HepG2 (cell line): ENCODE data around the gene LSM14B. TPM values are rescaled to one million over a fixed set of nuclear protein-coding genes. Genes with fewer than 3 reads are reported as not detected.

Source experiments
- CCDC6 ChIP-seq: sonication (generic); formaldehyde crosslinking; IDR thresholded peaks from 2 replicates; pipeline ENCODE4 v1.8.1; 2022; ENCODE audit warnings: mild to moderate bottlenecking, missing genetic modification reagents, moderate library complexity
- ELF3 ChIP-seq: IDR thresholded peaks from 2 replicates; pipeline ENCODE4 v1.6.1; 2016; ENCODE audit warnings: missing genetic modification reagents, missing compliant biosample characterization
- HNRNPLL ChIP-seq: fragments of 200-400 bp; formaldehyde crosslinking; IDR thresholded peaks from 2 replicates; pipeline ENCODE4 v1.6.1; 2017; ENCODE audit warnings: mild to moderate bottlenecking, low read depth, low read length; ENCODE audit not compliant: poor library complexity, severe bottlenecking
- KDM2A ChIP-seq: sonication (generic); formaldehyde crosslinking; IDR thresholded peaks from 2 replicates; pipeline ENCODE4 v1.4.0; 2020; ENCODE audit warnings: low read depth, missing genetic modification reagents, borderline replicate concordance
- KDM5A ChIP-seq: fragments of 200-600 bp; sonication (generic); IDR thresholded peaks from 2 replicates; pipeline ENCODE4 v1.7.0; 2018; ENCODE audit warnings: antibody characterized with exemption, mild to moderate bottlenecking, low read length, borderline replicate concordance
- MAFF ChIP-seq: IDR thresholded peaks from 2 replicates; pipeline ENCODE4 v1.6.1; 2011; ENCODE audit warnings: low read depth, low read length, improper control_type of control experiment
- NFYC ChIP-seq: IDR thresholded peaks from 2 replicates; pipeline ENCODE4 v1.6.1; 2016; ENCODE audit warnings: missing genetic modification reagents, missing compliant biosample characterization
- NR2F1 ChIP-seq, 2 experiments: fragments of 450-650 bp in 1 of 2; formaldehyde crosslinking in 1 of 2; IDR thresholded peaks; 2 replicates each; pipeline versions ENCODE4 v1.5.0 to v1.6.1; 2016 to 2020; ENCODE audit warnings: mild to moderate bottlenecking in 1 of 2, missing compliant biosample characterization in 1 of 2, missing genetic modification reagents in 1 of 2, moderate library complexity in 1 of 2
- PAWR ChIP-seq: sonication (generic); formaldehyde crosslinking; IDR thresholded peaks from 2 replicates; pipeline ENCODE4 v1.4.0; 2020; ENCODE audit warnings: missing genetic modification reagents, mild to moderate bottlenecking, borderline replicate concordance
- PITX1 ChIP-seq: sonication (generic); formaldehyde crosslinking; IDR thresholded peaks from 2 replicates; pipeline ENCODE4 v1.5.1; 2020; ENCODE audit warnings: mild to moderate bottlenecking, missing genetic modification reagents
- ZNF256 ChIP-seq: sonication (generic); formaldehyde crosslinking; conservative IDR thresholded peaks from 2 replicates; pipeline ENCODE4 v1.4.0; 2020; ENCODE audit warnings: missing genetic modification reagents
- ZNF263 ChIP-seq: sonication (generic); formaldehyde crosslinking; IDR thresholded peaks from 2 replicates; pipeline ENCODE4 v1.4.0; 2020; ENCODE audit warnings: missing genetic modification reagents
- ZNF672 ChIP-seq: sonication (generic); formaldehyde crosslinking; IDR thresholded peaks from 2 replicates; pipeline ENCODE4 v1.8.1; 2022; ENCODE audit warnings: missing genetic modification reagents
- ZNF777 ChIP-seq: sonication (generic); formaldehyde crosslinking; IDR thresholded peaks from 2 replicates; pipeline ENCODE4 v1.4.0; 2020; ENCODE audit warnings: missing genetic modification reagents
- polyA plus RNA-seq, 8 experiments: library from polyadenylated mRNA; depleted of rRNA in 3 of 8; stranded (reverse) in 7 of 8; unstranded in 1 of 8; fragments of >200 nt; fragmentation: Illumina TruSeq in 4 of 8; extraction: Trizol in 4 of 8; gene quantifications; 2 replicates each; pipeline versions ENCODE4 v1.2.1 to v1.2.3, GENCODE V29; 2011 to 2016; ENCODE audit warnings: low read depth in 4 of 8, missing spikeins in 1 of 8, mixed read lengths in 1 of 8; ENCODE audit not compliant: insufficient read depth in 1 of 8
- total RNA-seq, 5 experiments: library from RNA; depleted of rRNA; stranded (reverse); fragments of >200 nt; fragmentation: Illumina TruSeq; extraction: Trizol; gene quantifications; 2 replicates each; pipeline ENCODE4 v1.2.3, GENCODE V29; 2016; ENCODE audit warnings: low read depth in 1 of 5
- TF ChIP-seq, protein P1 (sequence below): sonication (generic); formaldehyde crosslinking; IDR thresholded peaks from 2 replicates; pipeline ENCODE4 v1.5.0; 2020; ENCODE audit warnings: missing genetic modification reagents
- TF ChIP-seq, protein P2 (sequence below): sonication (generic); formaldehyde crosslinking; IDR thresholded peaks from 2 replicates; pipeline ENCODE4 v1.8.0; 2022; ENCODE audit warnings: missing genetic modification reagents, mild to moderate bottlenecking, inconsistent platforms, borderline replicate concordance
- TF ChIP-seq, protein P3 (sequence below), 2 experiments: fragments of 450-650 bp in 1 of 2; sonication (generic) in 1 of 2; formaldehyde crosslinking in 1 of 2; IDR thresholded peaks; 2 replicates each; pipeline versions ENCODE4 v1.6.1 to v1.8.0; 2016 to 2022; ENCODE audit warnings: antibody characterized with exemption in 1 of 2, mild to moderate bottlenecking in 1 of 2, missing genetic modification reagents in 1 of 2

The LSM14B gene
- total and polyA plus RNA-seq, 2 of the 13 experiments (the other 11 are each of a cell fraction or from before 2014, with no cell fraction given), result 43.3 to 79.2 TPM

DNA sequence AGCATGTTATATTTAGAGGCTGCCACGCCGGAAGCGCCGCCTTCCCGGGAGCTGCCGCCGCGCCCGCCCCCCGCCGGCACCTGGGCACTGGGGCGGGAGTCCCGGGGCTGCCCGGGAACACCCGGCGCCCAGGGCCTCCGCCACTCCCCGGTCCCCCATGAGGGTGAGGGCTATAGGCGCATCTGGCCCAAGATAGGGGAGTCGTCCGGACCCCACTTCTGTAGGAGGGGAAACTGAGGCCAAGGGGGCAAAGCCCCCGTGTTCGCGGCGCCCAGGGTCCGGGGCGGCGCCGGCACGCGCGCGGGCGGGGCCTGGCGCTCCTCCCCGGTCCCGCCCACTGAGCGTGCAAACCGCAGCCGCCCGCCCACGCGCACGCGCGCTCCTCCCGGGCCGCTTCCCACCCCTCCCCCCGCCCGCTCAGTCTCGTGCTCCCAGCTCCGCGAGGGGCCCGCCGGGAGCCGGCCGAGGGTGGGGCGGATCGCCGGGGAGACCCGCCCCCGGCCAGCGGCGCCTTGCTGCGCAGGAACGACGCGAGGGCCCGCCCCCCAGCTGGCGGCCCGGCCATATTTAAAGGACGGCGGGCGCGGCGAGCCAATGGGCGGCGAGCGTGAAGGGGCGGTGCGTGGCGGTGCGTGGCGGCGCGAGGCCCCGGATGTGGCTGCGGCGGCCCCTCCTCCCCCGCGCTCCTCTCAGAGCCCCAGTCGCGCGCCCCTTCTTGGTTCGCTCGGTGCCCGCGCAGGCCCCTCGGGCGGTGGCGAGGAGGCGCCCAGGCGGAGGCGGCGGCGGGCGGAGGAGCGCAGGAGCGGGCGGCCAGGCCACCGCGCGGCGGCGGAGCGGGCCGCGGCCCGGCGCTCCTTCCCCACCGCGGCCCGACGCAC is at the start of gene LSM14B (continued):
- TF ChIP-seq, protein P1, sequence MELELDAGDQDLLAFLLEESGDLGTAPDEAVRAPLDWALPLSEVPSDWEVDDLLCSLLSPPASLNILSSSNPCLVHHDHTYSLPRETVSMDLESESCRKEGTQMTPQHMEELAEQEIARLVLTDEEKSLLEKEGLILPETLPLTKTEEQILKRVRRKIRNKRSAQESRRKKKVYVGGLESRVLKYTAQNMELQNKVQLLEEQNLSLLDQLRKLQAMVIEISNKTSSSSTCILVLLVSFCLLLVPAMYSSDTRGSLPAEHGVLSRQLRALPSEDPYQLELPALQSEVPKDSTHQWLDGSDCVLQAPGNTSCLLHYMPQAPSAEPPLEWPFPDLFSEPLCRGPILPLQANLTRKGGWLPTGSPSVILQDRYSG, result 0 out of 2 replicates have a peak, but pooled peaks have one; percentile 24
- TF ChIP-seq, protein P2, sequence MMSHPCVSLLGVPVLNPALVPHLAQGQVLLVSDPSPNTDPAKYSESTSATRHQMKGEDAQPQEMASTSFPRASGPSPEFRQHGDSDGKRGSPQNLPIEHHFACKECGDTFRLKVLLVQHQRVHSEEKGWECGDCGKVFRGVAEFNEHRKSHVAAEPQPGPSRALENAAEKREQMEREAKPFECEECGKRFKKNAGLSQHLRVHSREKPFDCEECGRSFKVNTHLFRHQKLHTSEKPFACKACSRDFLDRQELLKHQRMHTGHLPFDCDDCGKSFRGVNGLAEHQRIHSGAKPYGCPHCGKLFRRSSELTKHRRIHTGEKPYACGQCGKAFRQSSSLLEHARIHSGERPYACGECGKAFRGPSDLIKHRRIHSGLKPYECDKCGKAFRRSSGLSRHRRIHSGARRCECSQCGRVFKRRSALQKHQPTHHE (CRISPR knock-in tag), result no peak
- peak; percentile 48; the same call in 1 of the 2 replicates for TF ChIP-seq ZNF777 (CRISPR knock-in tag)
- peak; percentile 34; the same call in 1 of the 2 replicates for TF ChIP-seq KDM2A
- TF ChIP-seq ZNF672, result peak; percentile 61; the same call in 1 of the 2 replicates
- TF ChIP-seq, protein P3, sequence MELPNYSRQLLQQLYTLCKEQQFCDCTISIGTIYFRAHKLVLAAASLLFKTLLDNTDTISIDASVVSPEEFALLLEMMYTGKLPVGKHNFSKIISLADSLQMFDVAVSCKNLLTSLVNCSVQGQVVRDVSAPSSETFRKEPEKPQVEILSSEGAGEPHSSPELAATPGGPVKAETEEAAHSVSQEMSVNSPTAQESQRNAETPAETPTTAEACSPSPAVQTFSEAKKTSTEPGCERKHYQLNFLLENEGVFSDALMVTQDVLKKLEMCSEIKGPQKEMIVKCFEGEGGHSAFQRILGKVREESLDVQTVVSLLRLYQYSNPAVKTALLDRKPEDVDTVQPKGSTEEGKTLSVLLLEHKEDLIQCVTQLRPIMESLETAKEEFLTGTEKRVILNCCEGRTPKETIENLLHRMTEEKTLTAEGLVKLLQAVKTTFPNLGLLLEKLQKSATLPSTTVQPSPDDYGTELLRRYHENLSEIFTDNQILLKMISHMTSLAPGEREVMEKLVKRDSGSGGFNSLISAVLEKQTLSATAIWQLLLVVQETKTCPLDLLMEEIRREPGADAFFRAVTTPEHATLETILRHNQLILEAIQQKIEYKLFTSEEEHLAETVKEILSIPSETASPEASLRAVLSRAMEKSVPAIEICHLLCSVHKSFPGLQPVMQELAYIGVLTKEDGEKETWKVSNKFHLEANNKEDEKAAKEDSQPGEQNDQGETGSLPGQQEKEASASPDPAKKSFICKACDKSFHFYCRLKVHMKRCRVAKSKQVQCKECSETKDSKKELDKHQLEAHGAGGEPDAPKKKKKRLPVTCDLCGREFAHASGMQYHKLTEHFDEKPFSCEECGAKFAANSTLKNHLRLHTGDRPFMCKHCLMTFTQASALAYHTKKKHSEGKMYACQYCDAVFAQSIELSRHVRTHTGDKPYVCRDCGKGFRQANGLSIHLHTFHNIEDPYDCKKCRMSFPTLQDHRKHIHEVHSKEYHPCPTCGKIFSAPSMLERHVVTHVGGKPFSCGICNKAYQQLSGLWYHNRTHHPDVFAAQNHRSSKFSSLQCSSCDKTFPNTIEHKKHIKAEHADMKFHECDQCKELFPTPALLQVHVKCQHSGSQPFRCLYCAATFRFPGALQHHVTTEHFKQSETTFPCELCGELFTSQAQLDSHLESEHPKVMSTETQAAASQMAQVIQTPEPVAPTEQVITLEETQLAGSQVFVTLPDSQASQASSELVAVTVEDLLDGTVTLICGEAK (IDR thresholded peaks at IDR 0.05), result no peak
- TF ChIP-seq, protein P3 (CRISPR knock-in tag; IDR thresholded peaks at IDR 0.05), result 0 out of 2 replicates have a peak, but pooled peaks have one; percentile 34
- TF ChIP-seq CCDC6 (CRISPR knock-in tag), result peak; percentile 97; the same call in 1 of the 2 replicates
- peak; percentile 80 for TF ChIP-seq NFYC (CRISPR knock-in tag)
- TF ChIP-seq ZNF256 (CRISPR knock-in tag), result no peak
- TF ChIP-seq ZNF263 (CRISPR knock-in tag), result peak; percentile 75
- no peak for TF ChIP-seq MAFF
- peak; percentile 65; the same call in 1 of the 2 replicates for TF ChIP-seq ELF3 (CRISPR knock-in tag)
- no peak for TF ChIP-seq PAWR (CRISPR knock-in tag)
- peak; percentile 16; the same call in 1 of the 2 replicates for TF ChIP-seq KDM5A
- 0 out of 4 replicates have a peak, but pooled peaks of 1 of the 2 experiments have one; percentile 1 for TF ChIP-seq NR2F1 (CRISPR knock-in tag; IDR thresholded peaks at IDR 0.05)
- TF ChIP-seq PITX1 (CRISPR knock-in tag), result no peak
- peak; percentile 79 for TF ChIP-seq HNRNPLL
